SK-N-MC (cell line): Measurements from ENCODE around the gene FCHSD2.

Experiments used
- EZH2 ChIP-seq: fragments of 200-600 bp; sonication (generic); IDR thresholded peaks from one replicate; pipeline ENCODE4 v1.6.1; 2017; ENCODE audit warnings: antibody characterized with exemption
- POLR2AphosphoS5 ChIP-seq: IDR thresholded peaks from 2 replicates; pipeline ENCODE4 v1.6.1; 2012; ENCODE audit warnings: mild to moderate bottlenecking, low read depth, low read length, borderline replicate concordance

- TF ChIP-seq POLR2AphosphoS5, result no peak
- no peak for TF ChIP-seq EZH2
Observed at GRCh38 chr11:72812967-72813739, 329.0 kb downstream of the FCHSD2 start.
